DMS53 treated with DMSO at 0.1 percent for 48 hours (cell line): ENCODE results near the gene TMEM217.

Source experiments
- DNase-seq: peaks from one replicate; lab custom pipeline; 2025; ENCODE audit not compliant: unreplicated experiment; lab: John Stamatoyannopoulos, UW

Gene TMEM217

DNA sequence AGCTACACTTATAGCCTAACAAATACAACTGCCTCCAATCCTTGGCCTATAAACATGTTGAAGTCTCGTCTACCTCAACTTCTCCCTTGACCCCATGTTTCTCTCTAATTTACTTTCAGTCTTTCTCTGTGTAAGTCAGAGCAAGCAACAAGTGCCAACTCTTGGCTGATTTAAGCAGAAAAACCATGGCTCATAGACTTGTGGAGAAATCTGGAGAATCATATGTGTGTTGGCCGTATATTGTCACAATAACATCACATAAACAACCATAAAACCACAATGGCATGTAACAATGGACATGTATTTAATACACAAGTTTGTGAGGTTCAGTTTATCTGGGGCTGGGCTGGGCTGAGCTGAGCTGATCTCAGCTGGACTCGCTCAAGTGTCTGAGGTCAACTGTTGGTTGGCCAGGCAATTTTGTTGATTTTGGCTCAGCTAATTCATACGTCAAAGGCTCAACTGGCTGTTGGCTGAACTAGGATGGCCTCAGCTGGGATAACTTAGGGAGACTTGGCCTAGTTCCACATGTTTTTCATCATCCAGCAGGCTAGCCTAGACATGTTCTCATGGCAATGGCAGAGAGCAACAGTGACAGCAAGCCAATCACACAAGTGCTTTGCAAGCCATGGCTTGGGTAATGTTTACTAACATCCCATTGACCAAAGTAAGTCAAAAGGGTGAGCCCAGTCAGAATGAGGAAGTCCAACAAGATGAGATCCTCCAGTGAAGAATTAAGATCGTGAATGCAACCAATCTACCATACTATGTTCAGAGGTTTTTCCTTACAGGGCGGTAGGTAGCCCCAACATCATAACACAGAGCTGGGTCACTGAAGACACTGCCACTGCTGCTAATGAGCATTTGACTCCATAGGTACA, 13.3 kb downstream of the TMEM217 start:
- DNase-seq: peak; percentile 87

GRCh38 chr6:37243816-37244370, 14.1 kb downstream of the TMEM217 start:
- no peak for DNase-seq

DNA sequence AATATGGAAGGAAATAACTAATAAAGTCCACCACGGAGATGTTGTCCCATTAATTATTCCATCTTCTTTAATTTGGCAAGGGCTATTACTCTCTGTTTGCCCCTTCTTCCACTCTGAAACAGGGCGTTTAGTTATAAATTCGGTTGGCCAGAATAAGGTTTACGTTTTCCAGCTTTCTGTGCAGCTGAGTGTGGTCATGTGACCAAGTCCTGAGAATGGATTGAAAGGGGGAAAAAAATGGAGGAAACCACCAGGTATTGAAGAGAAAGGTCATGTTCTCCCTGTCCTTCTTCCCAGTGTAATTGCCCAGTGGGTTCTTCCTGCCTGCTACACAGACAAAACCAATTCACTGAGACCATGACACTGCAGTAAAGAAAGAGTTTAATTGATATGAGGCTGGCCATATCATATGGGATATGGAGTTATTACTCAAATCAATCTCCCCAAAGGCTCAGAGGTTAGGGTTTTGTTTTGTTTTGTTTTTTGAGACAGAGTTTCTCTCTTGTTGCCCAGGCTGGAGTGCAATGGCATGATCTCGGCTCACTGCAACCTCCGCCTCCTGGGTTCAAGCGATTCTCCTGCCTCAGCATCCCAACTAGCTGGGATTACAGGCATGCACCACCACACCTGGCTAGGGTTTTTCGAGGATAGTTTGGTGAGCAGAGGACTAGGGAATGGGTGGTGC, 14.7 kb downstream of the TMEM217 start:
- no peak for DNase-seq

GRCh38 chr6:37242429-37243052, 15.4 kb downstream of the TMEM217 start:
- DNase-seq: peak; percentile 28

- DNase-seq: no peak
Observed at GRCh38 chr6:37241775-37242428, 16.0 kb downstream of the TMEM217 start.

DNA sequence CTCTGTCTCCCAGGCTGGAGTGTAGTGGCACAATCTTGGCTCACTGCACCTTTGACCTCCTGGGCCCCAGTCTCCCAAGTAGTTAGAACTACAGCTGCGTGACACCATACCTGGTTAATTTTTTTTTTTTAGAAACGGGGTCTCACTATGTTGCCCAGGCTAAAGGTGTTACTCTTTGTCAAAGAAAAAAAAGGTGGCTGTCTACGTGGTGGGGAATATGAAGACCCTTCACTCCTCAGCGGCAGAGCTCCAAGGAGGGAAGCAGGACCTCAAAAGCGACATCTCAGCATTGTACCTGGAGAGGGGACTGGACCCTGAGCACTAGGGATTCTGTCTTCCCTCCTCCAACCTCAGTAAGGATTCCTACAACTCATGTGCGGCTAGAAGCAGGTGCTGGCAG, 16.8 kb downstream of the TMEM217 start:
- no peak for DNase-seq

- DNase-seq: peak; percentile 51
Observed at GRCh38 chr6:37239950-37240713, 17.8 kb downstream of the TMEM217 start.

GRCh38 chr6:37239526-37239925, 18.4 kb downstream of the TMEM217 start:
- no peak for DNase-seq

DNA sequence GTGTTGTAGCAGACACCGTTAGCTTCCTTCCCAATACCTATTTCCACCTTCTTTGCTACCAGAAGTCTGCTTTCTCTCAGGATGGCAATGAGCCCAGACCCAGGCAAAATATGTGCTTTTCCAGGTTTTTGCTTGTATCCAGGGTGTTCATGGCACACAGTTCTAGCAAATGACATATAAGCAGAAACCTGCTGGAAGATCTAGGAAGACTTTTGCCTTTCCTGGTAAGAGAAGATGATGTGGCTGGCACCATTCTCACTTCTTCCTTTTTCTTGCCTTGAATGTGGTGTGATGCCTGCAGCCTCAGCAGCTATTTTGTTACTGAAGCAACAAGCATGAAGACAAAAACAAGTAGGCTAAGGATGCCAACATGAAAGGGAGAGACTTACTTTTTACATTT, 19.6 kb downstream of the TMEM217 start:
- DNase-seq: no peak

GRCh38 chr6:37237789-37238188, 20.2 kb downstream of the TMEM217 start:
- no peak for DNase-seq

DNA sequence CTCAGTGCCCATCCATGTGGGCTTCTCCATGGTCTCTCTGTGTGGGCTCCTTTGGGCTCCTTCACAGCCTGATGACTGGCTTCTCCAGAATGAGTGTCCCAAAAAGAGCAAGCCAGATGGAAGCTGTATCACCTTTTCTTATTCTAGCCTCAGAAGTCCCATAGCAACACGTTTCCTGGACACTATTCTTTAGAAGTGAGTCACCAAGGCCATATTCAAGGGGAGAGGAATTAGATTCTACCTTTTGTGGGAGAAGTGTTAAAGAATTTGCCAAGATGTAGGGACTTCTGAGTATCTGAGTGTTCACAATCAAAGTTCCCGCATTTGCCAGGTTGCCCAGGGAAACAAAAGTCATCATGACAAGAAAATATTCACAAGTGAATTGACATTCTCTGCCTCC, 21.0 kb downstream of the TMEM217 start:
- no peak for DNase-seq

DNA sequence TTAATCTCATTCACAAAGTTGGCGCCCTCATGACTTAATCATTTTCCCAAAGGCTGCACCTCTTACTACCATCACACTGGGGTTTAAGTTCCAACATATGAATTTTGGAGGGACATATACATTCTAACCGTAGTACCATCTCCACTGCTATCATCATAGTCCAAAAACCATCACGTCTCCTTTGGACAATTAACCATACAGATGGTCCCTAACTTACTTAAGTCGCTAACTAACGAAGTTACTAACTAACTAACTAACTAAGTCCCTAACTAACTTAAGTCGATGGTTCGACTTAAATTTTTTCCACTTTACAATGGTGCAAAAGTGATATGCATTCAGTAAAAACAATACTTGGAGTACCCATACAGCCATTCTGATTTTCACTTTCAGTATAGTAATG, 24.4 kb downstream of the TMEM217 start:
- DNase-seq: no peak

GRCh38 chr6:37232430-37233017, 25.4 kb downstream of the TMEM217 start:
- DNase-seq: no peak

DNA sequence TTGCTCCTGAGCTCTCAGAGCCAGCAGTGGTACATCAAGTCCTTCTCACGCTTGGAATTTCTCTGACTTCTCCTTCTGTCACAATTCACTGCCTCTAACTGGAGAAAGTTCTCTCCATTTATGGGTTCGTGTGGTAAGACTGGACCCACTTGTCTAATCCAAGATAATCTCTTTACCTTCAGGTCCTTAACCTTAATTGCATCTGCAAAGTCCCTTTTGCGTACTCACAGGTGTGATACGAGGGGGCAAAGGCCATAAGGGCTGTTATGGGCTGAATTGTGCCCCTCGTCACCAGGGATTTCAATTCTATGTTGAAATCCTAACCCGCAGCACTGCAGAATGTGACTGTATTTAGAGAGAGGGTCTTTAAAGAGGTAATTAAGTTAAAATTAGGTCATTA, 27.8 kb downstream of the TMEM217 start:
- DNase-seq: no peak

GRCh38 chr6:37225350-37226169, 32.4 kb downstream of the TMEM217 start:
- DNase-seq: no peak

- DNase-seq: no peak
Observed at GRCh38 chr6:37222992-37223391, 35.0 kb downstream of the TMEM217 start.

DNA sequence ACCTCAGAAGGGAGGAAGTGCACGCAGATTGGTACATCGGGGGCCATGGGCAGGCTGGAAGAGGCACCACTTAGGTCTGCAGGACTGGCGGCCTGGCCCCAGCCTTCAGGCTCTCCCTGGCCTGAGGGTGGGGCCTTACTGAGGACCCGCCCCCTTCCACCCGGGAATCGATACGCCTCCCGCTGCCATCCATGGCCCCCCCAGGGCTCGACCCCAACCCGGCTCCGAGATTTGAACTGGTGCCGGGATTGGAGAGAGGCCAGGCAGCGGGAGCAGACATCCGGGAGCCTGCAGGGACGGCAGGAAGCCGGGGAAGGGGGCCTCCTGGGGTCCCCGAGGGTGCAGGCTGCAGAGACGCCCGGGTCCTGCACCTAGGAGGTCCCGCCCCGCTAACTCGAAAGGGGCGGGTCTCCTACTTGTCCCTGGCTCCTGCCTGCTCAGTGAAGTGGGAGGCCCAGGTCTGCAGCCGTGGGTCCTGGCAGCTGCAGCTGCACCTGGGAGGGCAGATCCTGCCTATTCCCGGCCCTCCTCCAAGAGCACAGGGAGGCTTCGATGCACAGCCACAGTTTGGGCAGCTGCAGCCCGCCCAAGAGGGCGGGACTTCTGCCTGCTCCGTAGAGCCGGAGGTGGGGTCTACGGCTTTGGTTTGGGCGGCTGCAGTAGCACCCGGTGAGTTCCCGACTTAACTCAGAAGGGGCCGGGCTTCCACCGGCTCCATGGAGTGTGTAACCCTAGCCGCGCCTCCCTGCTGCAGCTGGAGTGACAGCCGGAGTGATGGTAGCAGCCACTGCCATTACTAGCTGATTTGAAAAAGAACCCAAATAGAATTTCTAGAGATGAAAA, 35.6 kb downstream of the TMEM217 start:
- DNase-seq: peak; percentile 94

DNA sequence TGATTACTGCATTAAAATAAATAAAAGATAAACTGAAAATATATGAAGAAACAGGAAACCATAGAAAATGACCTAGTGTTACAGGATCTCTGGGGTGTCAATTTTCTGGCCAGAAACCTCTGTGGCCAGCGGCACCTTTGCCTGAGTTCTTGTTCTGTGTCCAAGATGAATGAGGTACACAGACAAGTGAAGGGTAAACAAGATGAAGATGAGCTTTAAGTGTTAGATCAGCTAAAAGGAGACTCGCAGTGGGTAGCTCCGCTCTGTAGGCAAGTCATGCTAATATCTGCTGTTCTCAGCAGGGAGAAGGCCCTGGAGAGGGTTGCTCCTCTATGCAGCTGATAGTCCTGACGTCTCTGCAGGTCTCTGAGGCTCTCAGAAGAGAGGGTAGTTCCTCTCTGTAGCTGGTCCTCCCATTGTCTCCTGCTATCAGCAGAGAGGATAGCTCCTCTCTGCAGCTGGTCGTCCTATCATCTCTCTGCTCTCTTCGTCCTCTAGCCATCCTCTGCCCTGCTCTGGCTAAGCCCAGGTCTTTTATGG, 36.3 kb downstream of the TMEM217 start:
- DNase-seq: peak; percentile 80
